GM12878 (cell line): ENCODE data around the gene MEGF11. TPM values are rescaled to one million over a fixed set of nuclear protein-coding genes. Genes with fewer than 3 reads are reported as not detected.

Experiments used
- ATAC-seq: fragments of 200-7000 bp; cut with Tn5 transposase; 3 replicates; pipeline ENCODE4 v1.9.1; 2020; ENCODE audit warnings: mild to moderate bottlenecking, moderate library complexity
- BruUV-seq: library from RNA; stranded (reverse); fragments of 400-500 nt; replicated peaks from 2 replicates; lab custom pipeline; 2021; lab: Mats Ljungman, UMichigan
- CTCF ChIA-PET: fragments of 300-600 bp; sonication (Branson Sonifier 250); formaldehyde crosslinking; extraction: SDS; loops from one replicate; lab custom pipeline; 2021; ENCODE audit warnings: inconsistent platforms; lab: Yijun Ruan, JAX
- POLR2A ChIA-PET: fragments of 350-600 bp; formaldehyde crosslinking; extraction: SDS; loops from one replicate; lab custom pipeline; 2021; ENCODE audit warnings: inconsistent platforms; lab: Charles Lee
- RAD21 ChIA-PET: fragments of 300-600 bp; sonication (Branson Sonifier 250); formaldehyde crosslinking; loops from one replicate; lab custom pipeline; 2023; ENCODE audit warnings: antibody characterized with exemption; ENCODE audit not compliant: unreplicated experiment; lab: Charles Lee
- SMC1A ChIA-PET: fragments of 300-600 bp; sonication (Branson Sonifier 250); formaldehyde crosslinking; loops from one replicate; lab custom pipeline; 2023; ENCODE audit not compliant: unreplicated experiment, uncharacterized antibody; lab: Charles Lee
- DNase-seq: peaks from one replicate; pipeline ENCODE4 v3.0.0-alpha.2; 2011; ENCODE audit warnings: low read depth, low spot score
- FAIRE-seq: peaks from 3 replicates; lab custom pipeline; 2011; peaks lifted over from hg19 to GRCh38; lab: Jason Lieb, UNC
- H2AFZ ChIP-seq: 2 replicates; pipeline ENCODE4 v1.6.0; 2011; ENCODE audit warnings: low read depth, low read length, control low read depth; ENCODE audit not compliant: control insufficient read depth
- H3K27ac ChIP-seq: 2 replicates; pipeline ENCODE4 v1.5.1; 2011; ENCODE audit warnings: control low read depth; ENCODE audit not compliant: control insufficient read depth, insufficient read depth
- H3K27me3 ChIP-seq, 2 experiments: replicated peaks in 1 of 2; 2 replicates each; pipeline versions ENCODE4 v1.6.0 to v1.6.1; 2011; ENCODE audit warnings: low read length in 1 of 2; ENCODE audit not compliant: control insufficient read depth in 2 of 2, insufficient read depth in 2 of 2
- H3K36me3 ChIP-seq, 2 experiments: 2 replicates each; pipeline ENCODE4 v1.5.1; 2011; ENCODE audit warnings: low read length in 1 of 2; ENCODE audit not compliant: control insufficient read depth in 2 of 2, insufficient read depth in 2 of 2
- H3K4me1 ChIP-seq: 2 replicates; pipeline ENCODE4 v1.6.1; 2011; ENCODE audit warnings: mild to moderate bottlenecking, low read length, moderate library complexity, mixed read lengths; ENCODE audit not compliant: control insufficient read depth, insufficient read depth
- H3K4me2 ChIP-seq: 2 replicates; pipeline ENCODE4 v1.6.0; 2011; ENCODE audit warnings: control low read depth; ENCODE audit not compliant: control insufficient read depth, insufficient read depth
- H3K4me3 ChIP-seq: fragments of 200-600 bp; sonication (generic); 2 replicates; pipeline ENCODE4 v1.5.1; 2016
- H3K79me2 ChIP-seq: 2 replicates; pipeline ENCODE4 v1.6.0; 2011; ENCODE audit warnings: low read length; ENCODE audit not compliant: control insufficient read depth, insufficient read depth
- H3K9ac ChIP-seq: 2 replicates; pipeline ENCODE4 v1.8.0; 2011; ENCODE audit warnings: low read length, control low read depth, mixed read lengths; ENCODE audit not compliant: control insufficient read depth, insufficient read depth
- H3K9me3 ChIP-seq: replicated peaks from 3 replicates; pipeline ENCODE4 v1.5.1; 2011; ENCODE audit warnings: mild to moderate bottlenecking, low read length; ENCODE audit not compliant: control insufficient read depth, insufficient read depth
- H4K20me1 ChIP-seq: 2 replicates; pipeline ENCODE4 v1.6.0; 2011; ENCODE audit not compliant: control insufficient read depth, insufficient read depth
- EP300 ChIP-seq, 2 experiments: fragments of 150-350 bp in 1 of 2; IDR thresholded peaks; 2 replicates each; pipeline ENCODE4 v1.6.1; 2011 to 2012; ENCODE audit warnings: low read depth in 2 of 2, low read length in 2 of 2, borderline replicate concordance in 1 of 2, improper control_type of control experiment in 1 of 2, inconsistent platforms in 1 of 2; ENCODE audit not compliant: control insufficient read depth in 1 of 2
- FOS ChIP-seq: IDR thresholded peaks from 3 replicates; pipeline ENCODE4 v1.6.1; 2011; ENCODE audit warnings: borderline replicate concordance; ENCODE audit not compliant: insufficient read length; ENCODE audit errors: extremely low read depth
- IRF5 ChIP-seq: fragments of 450-650 bp; IDR thresholded peaks from 2 replicates; pipeline ENCODE4 v1.6.1; 2017; ENCODE audit warnings: borderline replicate concordance
- MXI1 ChIP-seq: fragments of 150-350 bp; IDR thresholded peaks from 2 replicates; pipeline ENCODE4 v1.6.1; 2011; ENCODE audit warnings: low read depth, mild to moderate bottlenecking, inconsistent platforms, low read length, improper control_type of control experiment
- NBN ChIP-seq: fragments of 450-650 bp; IDR thresholded peaks from 2 replicates; pipeline ENCODE4 v1.6.1; 2016
- NR2C1 ChIP-seq: fragments of 450-650 bp; IDR thresholded peaks from 2 replicates; pipeline ENCODE4 v1.6.1; 2017; ENCODE audit warnings: antibody characterized with exemption, mild to moderate bottlenecking, moderate library complexity
- PAX8 ChIP-seq: fragments of 450-650 bp; IDR thresholded peaks from 2 replicates; pipeline ENCODE4 v1.6.1; 2017; ENCODE audit warnings: mild to moderate bottlenecking, moderate library complexity
- RAD51 ChIP-seq: fragments of 450-650 bp; IDR thresholded peaks from 2 replicates; pipeline ENCODE4 v1.6.1; 2016; ENCODE audit warnings: moderate library complexity, mild to moderate bottlenecking, inconsistent platforms
- TCF12 ChIP-seq: IDR thresholded peaks from 2 replicates; pipeline ENCODE4 v1.6.1; 2011; ENCODE audit warnings: low read depth, mild to moderate bottlenecking, low read length
- ZNF24 ChIP-seq: fragments of 450-650 bp; IDR thresholded peaks from 2 replicates; pipeline ENCODE4 v1.6.1; 2017; ENCODE audit warnings: antibody characterized with exemption, mild to moderate bottlenecking
- in situ Hi-C: fragments of 300-500 bp; cut with MboI; formaldehyde crosslinking; loops from 9 replicates; pipeline ENCODE4 v1.14.3; 2018; ENCODE audit warnings: mixed read lengths
- intact Hi-C: fragments of 100-400 bp; cut with micrococcal nuclease; formaldehyde crosslinking; loops from one replicate; pipeline ENCODE4 v1.14.2; 2022; ENCODE audit not compliant: unreplicated experiment
- polyA plus RNA-seq, 11 experiments: library from polyadenylated mRNA; depleted of rRNA in 4 of 11; unstranded in 6 of 11; stranded (reverse) in 5 of 11; fragments of >200 nt; fragmentation: Nextera tagmentation in 4 of 11; fragmentation: Illumina TruSeq in 1 of 11; extraction: Ambion mirVana in 4 of 11; extraction: Trizol in 1 of 11; gene quantifications; 1 replicate in 1 of 11; 2 replicates in 10 of 11; pipeline versions ENCODE4 v1.2.1 to v1.2.3, GENCODE V29; 2011 to 2016; ENCODE audit warnings: inconsistent platforms in 2 of 11, missing spikeins in 2 of 11, low read depth in 1 of 11
- total RNA-seq, 4 experiments: library from RNA; depleted of rRNA in 3 of 4; stranded (reverse); fragments of >200 nt in 3 of 4; fragmentation: Illumina TruSeq in 1 of 4; extraction: Trizol in 1 of 4; gene quantifications; 2 replicates each; pipeline versions ENCODE4 v1.2.1 to v1.2.3, GENCODE V29; 2013 to 2021
- TF ChIP-seq, protein P1 (sequence below): fragments of 450-650 bp; formaldehyde crosslinking; IDR thresholded peaks from 2 replicates; pipeline ENCODE4 v1.5.0; 2022; ENCODE audit warnings: mild to moderate bottlenecking, missing genetic modification characterization
- TF ChIP-seq, protein P2 (sequence below): fragments of 450-650 bp; IDR thresholded peaks from 2 replicates; pipeline ENCODE4 v1.6.1; 2018; ENCODE audit warnings: mild to moderate bottlenecking, low read depth, moderate library complexity; ENCODE audit not compliant: partially characterized antibody
- TF ChIP-seq, protein P3 (sequence below): IDR thresholded peaks from 2 replicates; pipeline ENCODE4 v1.6.1; 2011; ENCODE audit warnings: low read depth, low read length, improper control_type of control experiment, borderline replicate concordance

Gene MEGF11
- total and polyA plus RNA-seq, 10 of the 15 experiments (the other 5 are each of a cell fraction or from before 2014, with no cell fraction given) = 0.03 to 1.7 (median 0.49) TPM

DNA sequence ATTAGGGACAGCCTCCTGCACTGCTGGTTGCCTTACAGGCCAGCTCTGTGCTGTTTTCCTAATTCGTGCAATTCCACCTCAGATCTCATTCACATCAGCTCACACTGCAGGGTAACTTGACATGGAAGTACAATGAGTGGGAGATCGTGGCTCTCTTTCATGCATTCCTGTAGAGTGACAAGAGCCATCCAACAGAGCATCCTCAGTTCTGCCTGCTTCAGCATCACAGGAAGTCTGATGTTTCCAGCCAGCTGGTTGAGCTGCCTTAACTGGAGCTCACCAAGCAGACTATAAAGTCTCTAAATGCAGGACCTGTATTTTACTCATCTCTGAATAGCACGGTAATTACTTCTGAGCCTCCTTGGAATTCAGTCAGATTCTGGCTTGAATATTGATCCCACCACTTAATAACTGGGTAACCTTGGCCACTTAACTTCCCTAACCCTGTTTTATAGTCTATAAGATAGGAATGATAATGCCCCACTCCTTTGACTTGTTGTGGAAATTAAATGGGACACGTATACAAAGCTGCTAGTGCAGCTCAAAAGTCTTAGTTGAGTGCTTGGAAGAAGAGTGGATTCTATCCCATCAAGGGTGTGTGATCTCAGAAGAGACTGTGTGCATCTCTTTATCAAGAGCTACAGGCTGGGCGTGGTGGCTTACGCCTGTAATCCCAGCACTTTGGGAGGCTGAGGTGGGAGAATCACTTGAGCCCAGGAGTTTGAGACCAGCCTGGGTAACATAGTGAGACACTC, 38.4 kb upstream of the MEGF11 start (continued):
- TF ChIP-seq, protein P1, sequence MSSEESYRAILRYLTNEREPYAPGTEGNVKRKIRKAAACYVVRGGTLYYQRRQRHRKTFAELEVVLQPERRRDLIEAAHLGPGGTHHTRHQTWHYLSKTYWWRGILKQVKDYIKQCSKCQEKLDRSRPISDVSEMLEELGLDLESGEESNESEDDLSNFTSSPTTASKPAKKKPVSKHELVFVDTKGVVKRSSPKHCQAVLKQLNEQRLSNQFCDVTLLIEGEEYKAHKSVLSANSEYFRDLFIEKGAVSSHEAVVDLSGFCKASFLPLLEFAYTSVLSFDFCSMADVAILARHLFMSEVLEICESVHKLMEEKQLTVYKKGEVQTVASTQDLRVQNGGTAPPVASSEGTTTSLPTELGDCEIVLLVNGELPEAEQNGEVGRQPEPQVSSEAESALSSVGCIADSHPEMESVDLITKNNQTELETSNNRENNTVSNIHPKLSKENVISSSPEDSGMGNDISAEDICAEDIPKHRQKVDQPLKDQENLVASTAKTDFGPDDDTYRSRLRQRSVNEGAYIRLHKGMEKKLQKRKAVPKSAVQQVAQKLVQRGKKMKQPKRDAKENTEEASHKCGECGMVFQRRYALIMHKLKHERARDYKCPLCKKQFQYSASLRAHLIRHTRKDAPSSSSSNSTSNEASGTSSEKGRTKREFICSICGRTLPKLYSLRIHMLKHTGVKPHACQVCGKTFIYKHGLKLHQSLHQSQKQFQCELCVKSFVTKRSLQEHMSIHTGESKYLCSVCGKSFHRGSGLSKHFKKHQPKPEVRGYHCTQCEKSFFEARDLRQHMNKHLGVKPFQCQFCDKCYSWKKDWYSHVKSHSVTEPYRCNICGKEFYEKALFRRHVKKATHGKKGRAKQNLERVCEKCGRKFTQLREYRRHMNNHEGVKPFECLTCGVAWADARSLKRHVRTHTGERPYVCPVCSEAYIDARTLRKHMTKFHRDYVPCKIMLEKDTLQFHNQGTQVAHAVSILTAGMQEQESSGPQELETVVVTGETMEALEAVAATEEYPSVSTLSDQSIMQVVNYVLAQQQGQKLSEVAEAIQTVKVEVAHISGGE = no peak
- TF ChIP-seq TCF12 (no peak), IRF5 (no peak)
- TF ChIP-seq, all 136 proteins: peak for 0

- ChIA-PET POLR2A (no interaction called here), SMC1A (interaction anchor here (0.9 to 2.4 kb wide), 5 partner anchors 94 to 373 kb away, joined by 3 to 10 read pairs (median 3); no protein-coding TSS in a partner anchor), RAD21 (no interaction called here), CTCF (interaction anchor here (0.6 to 9.7 kb wide), 5 partner anchors 12 to 281 kb away, joined by 3 to 103 read pairs (median 4); partner anchors contain the start of genes MAP2K1 and SNAPC5)
- Histone ChIP-seq H4K20me1 (no peaks in the 10 kb centered on the region), H3K36me3 (no peaks in the 10 kb centered on the region), H3K27me3 (no peaks in the 10 kb centered on the region), H3K27ac (no peak overlapping the region), H3K4me2 (no peak overlapping the region), H2AFZ (no peak overlapping the region), H3K4me3 (no peak overlapping the region), H3K9ac (no peak overlapping the region), H3K79me2 (peaks cover 17% of the 10 kb centered on the region), H3K9me3 (no peaks in the 10 kb centered on the region), H3K4me1 (peaks cover 1% of the 10 kb centered on the region)
- no peak for DNase-seq
- FAIRE-seq = no peak
- no TSS peak for BruUV-seq
- intact Hi-C loops = loop anchor here (5.0 kb wide), 1 partner anchor 207 kb away; the partner anchor contains the start of gene SNAPC5
- peak; percentile 16; the same call in 2 of the 3 replicates for ATAC-seq
- in situ Hi-C loops = no loop called here
- TF ChIP-seq MXI1 (no peak), RAD51 (no peak), PAX8 (no peak), NBN (no peak), FOS (no peak), EP300 (IDR thresholded peaks at IDR 0.05; ENCODE audit: borderline replicate concordance in 1 of 2, control insufficient read depth in 1 of 2, low read depth in 2 of 2, low read length in 2 of 2) (no peak), ZNF24 (no peak), NR2C1 (no peak)
- TF ChIP-seq, protein P2, sequence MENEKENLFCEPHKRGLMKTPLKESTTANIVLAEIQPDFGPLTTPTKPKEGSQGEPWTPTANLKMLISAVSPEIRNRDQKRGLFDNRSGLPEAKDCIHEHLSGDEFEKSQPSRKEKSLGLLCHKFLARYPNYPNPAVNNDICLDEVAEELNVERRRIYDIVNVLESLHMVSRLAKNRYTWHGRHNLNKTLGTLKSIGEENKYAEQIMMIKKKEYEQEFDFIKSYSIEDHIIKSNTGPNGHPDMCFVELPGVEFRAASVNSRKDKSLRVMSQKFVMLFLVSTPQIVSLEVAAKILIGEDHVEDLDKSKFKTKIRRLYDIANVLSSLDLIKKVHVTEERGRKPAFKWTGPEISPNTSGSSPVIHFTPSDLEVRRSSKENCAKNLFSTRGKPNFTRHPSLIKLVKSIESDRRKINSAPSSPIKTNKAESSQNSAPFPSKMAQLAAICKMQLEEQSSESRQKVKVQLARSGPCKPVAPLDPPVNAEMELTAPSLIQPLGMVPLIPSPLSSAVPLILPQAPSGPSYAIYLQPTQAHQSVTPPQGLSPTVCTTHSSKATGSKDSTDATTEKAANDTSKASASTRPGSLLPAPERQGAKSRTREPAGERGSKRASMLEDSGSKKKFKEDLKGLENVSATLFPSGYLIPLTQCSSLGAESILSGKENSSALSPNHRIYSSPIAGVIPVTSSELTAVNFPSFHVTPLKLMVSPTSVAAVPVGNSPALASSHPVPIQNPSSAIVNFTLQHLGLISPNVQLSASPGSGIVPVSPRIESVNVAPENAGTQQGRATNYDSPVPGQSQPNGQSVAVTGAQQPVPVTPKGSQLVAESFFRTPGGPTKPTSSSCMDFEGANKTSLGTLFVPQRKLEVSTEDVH = no peak
- TF ChIP-seq, protein P3, sequence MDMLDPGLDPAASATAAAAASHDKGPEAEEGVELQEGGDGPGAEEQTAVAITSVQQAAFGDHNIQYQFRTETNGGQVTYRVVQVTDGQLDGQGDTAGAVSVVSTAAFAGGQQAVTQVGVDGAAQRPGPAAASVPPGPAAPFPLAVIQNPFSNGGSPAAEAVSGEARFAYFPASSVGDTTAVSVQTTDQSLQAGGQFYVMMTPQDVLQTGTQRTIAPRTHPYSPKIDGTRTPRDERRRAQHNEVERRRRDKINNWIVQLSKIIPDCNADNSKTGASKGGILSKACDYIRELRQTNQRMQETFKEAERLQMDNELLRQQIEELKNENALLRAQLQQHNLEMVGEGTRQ = no peak
These were observed 37.0 kb upstream of the MEGF11 start for GRCh38 chr15:66290518-66290917.
